Measurements from ENCODE around the gene LRRC75A.

LRRC75A gene

GRCh38 chr17:16470265-16470664, 21.7 kb downstream of the LRRC75A start:
- Histone ChIP-seq H3K27ac (ENCODE audit: poor library complexity, severe bottlenecking) (no peak overlapping the region), H3K4me3 (ENCODE audit: severe bottlenecking) (no peak overlapping the region)

GRCh38 chr17:16468428-16468992, 23.5 kb downstream of the LRRC75A start:
- ATAC-seq (ENCODE audit: low read depth) = no peak
- no peak overlapping the region for H3K4me3 ChIP-seq (ENCODE audit: severe bottlenecking)
- no peaks in the 10 kb centered on the region for H3K9me3 ChIP-seq (ENCODE audit: severe bottlenecking)
- H3K4me1 ChIP-seq (ENCODE audit: insufficient read depth, poor library complexity, severe bottlenecking) = peaks cover 8% of the 10 kb centered on the region
- TF ChIP-seq, protein P1, sequence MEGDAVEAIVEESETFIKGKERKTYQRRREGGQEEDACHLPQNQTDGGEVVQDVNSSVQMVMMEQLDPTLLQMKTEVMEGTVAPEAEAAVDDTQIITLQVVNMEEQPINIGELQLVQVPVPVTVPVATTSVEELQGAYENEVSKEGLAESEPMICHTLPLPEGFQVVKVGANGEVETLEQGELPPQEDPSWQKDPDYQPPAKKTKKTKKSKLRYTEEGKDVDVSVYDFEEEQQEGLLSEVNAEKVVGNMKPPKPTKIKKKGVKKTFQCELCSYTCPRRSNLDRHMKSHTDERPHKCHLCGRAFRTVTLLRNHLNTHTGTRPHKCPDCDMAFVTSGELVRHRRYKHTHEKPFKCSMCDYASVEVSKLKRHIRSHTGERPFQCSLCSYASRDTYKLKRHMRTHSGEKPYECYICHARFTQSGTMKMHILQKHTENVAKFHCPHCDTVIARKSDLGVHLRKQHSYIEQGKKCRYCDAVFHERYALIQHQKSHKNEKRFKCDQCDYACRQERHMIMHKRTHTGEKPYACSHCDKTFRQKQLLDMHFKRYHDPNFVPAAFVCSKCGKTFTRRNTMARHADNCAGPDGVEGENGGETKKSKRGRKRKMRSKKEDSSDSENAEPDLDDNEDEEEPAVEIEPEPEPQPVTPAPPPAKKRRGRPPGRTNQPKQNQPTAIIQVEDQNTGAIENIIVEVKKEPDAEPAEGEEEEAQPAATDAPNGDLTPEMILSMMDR (IDR thresholded peaks at IDR 0.05; ENCODE audit: poor library complexity, severe bottlenecking) = no peak
- DNase-seq (ENCODE audit: low spot score) = no peak
- no peak overlapping the region for H3K27ac ChIP-seq (ENCODE audit: poor library complexity, severe bottlenecking)
- no peaks in the 10 kb centered on the region for H3K36me3 ChIP-seq (ENCODE audit: low read depth)
- no peaks in the 10 kb centered on the region for H3K27me3 ChIP-seq (ENCODE audit: insufficient read depth, poor library complexity, severe bottlenecking)

More at GRCh38 chr17:16470265-16470664, 21.7 kb downstream of the LRRC75A start:
- Histone ChIP-seq H3K36me3 (ENCODE audit: low read depth) (no peaks in the 10 kb centered on the region), H3K4me1 (ENCODE audit: insufficient read depth, poor library complexity, severe bottlenecking) (peaks cover 7% of the 10 kb centered on the region), H3K9me3 (ENCODE audit: severe bottlenecking) (no peaks in the 10 kb centered on the region), H3K27me3 (ENCODE audit: insufficient read depth, poor library complexity, severe bottlenecking) (no peaks in the 10 kb centered on the region)
- ATAC-seq (ENCODE audit: low read depth) (no peak), DNase-seq (ENCODE audit: low spot score) (no peak)
- TF ChIP-seq, protein P1 (IDR thresholded peaks at IDR 0.05; ENCODE audit: poor library complexity, severe bottlenecking) = no peak

GRCh38 chr17:16467886-16468285, 24.1 kb downstream of the LRRC75A start:
- Histone ChIP-seq H3K4me3 (ENCODE audit: severe bottlenecking) (no peak overlapping the region), H3K9me3 (ENCODE audit: severe bottlenecking) (no peaks in the 10 kb centered on the region), H3K27me3 (ENCODE audit: insufficient read depth, poor library complexity, severe bottlenecking) (no peaks in the 10 kb centered on the region), H3K27ac (ENCODE audit: poor library complexity, severe bottlenecking) (no peak overlapping the region), H3K4me1 (ENCODE audit: insufficient read depth, poor library complexity, severe bottlenecking) (peaks cover 12% of the 10 kb centered on the region), H3K36me3 (ENCODE audit: low read depth) (no peaks in the 10 kb centered on the region)
- ATAC-seq (ENCODE audit: low read depth) (no peak), DNase-seq (ENCODE audit: low spot score) (no peak)
- TF ChIP-seq, protein P1 (IDR thresholded peaks at IDR 0.05; ENCODE audit: poor library complexity, severe bottlenecking) = no peak

DNA sequence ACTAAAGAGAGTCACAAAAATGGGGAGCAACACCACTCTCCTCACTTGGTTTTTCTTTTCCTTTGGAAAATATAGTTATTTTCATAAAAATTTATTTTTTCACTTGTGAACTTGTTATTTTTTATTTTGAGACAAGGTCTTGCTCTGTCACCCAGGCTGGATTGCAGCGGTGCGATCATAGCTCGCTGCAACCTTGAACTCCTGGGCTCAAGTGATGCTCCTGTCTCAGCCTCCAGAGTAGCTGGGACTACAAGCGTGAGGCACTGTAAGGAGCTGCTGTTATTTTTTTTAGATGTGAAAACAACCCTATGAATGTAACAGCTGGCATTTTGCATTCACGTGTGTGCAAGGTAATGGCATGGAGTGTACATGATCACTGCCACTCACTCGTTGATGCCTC, 24.9 kb downstream of the LRRC75A start:
- ATAC-seq (ENCODE audit: low read depth) = no peak
- TF ChIP-seq, protein P1 (IDR thresholded peaks at IDR 0.05; ENCODE audit: poor library complexity, severe bottlenecking) = no peak
- Histone ChIP-seq H3K27me3 (ENCODE audit: insufficient read depth, poor library complexity, severe bottlenecking) (no peaks in the 10 kb centered on the region), H3K9me3 (ENCODE audit: severe bottlenecking) (no peaks in the 10 kb centered on the region), H3K4me1 (ENCODE audit: insufficient read depth, poor library complexity, severe bottlenecking) (peaks cover 12% of the 10 kb centered on the region), H3K4me3 (ENCODE audit: severe bottlenecking) (no peak overlapping the region), H3K27ac (ENCODE audit: poor library complexity, severe bottlenecking) (no peak overlapping the region), H3K36me3 (ENCODE audit: low read depth) (no peaks in the 10 kb centered on the region)
- DNase-seq (ENCODE audit: low spot score) = no peak

GRCh38 chr17:16466407-16466806, 25.6 kb downstream of the LRRC75A start:
- no peaks in the 10 kb centered on the region for H3K27me3 ChIP-seq (ENCODE audit: insufficient read depth, poor library complexity, severe bottlenecking)
- TF ChIP-seq, protein P1 (IDR thresholded peaks at IDR 0.05; ENCODE audit: poor library complexity, severe bottlenecking) = no peak

More at GRCh38 chr17:16466407-16466806, 25.6 kb downstream of the LRRC75A start:
- no peak overlapping the region for H3K27ac ChIP-seq (ENCODE audit: poor library complexity, severe bottlenecking)
- no peak for ATAC-seq (ENCODE audit: low read depth)
- no peaks in the 10 kb centered on the region for H3K36me3 ChIP-seq (ENCODE audit: low read depth)
- no peak for DNase-seq (ENCODE audit: low spot score)
- peaks cover 12% of the 10 kb centered on the region for H3K4me1 ChIP-seq (ENCODE audit: insufficient read depth, poor library complexity, severe bottlenecking)
- H3K4me3 ChIP-seq (ENCODE audit: severe bottlenecking) = no peak overlapping the region
- H3K9me3 ChIP-seq (ENCODE audit: severe bottlenecking) = no peaks in the 10 kb centered on the region
